NCI-H748 (cell line): Measurements from ENCODE around the gene PLTP.

Source experiments
- DNase-seq: peaks from one replicate; lab custom pipeline; 2025; ENCODE audit not compliant: unreplicated experiment; lab: John Stamatoyannopoulos, UW

PLTP gene

GRCh38 chr20:45921337-45922189 is 9.6 kb upstream of the PLTP start:
- DNase-seq: no peak

GRCh38 chr20:45920462-45921336 is 8.7 kb upstream of the PLTP start:
- no peak for DNase-seq

- no peak for DNase-seq
These were observed 7.8 kb upstream of the PLTP start for GRCh38 chr20:45919542-45920399.

GRCh38 chr20:45918779-45919537 is 7.0 kb upstream of the PLTP start:
- no peak for DNase-seq

GRCh38 chr20:45918182-45918737 is 6.3 kb upstream of the PLTP start:
- DNase-seq: no peak

GRCh38 chr20:45917790-45918141 is 5.8 kb upstream of the PLTP start:
- DNase-seq: no peak

- no peak for DNase-seq
These were observed 1.2 kb upstream of the PLTP start for GRCh38 chr20:45913116-45913515.

- no peak for DNase-seq
These were observed 358 bp upstream of the PLTP start for GRCh38 chr20:45912344-45912682.

- peak; percentile 81 for DNase-seq
These were observed 1.1 kb downstream of the PLTP start for GRCh38 chr20:45910670-45911485.

- DNase-seq: no peak
These were observed 1.9 kb downstream of the PLTP start for GRCh38 chr20:45909817-45910669.

GRCh38 chr20:45909336-45909808 is 2.6 kb downstream of the PLTP start:
- no peak for DNase-seq

- DNase-seq: no peak
These were observed 3.9 kb downstream of the PLTP start for GRCh38 chr20:45908084-45908483.

GRCh38 chr20:45907219-45907948 is 4.6 kb downstream of the PLTP start:
- no peak for DNase-seq

GRCh38 chr20:45905505-45906079 is 6.4 kb downstream of the PLTP start:
- no peak for DNase-seq

- no peak for DNase-seq
These were observed 7.1 kb downstream of the PLTP start for GRCh38 chr20:45904583-45905504.

GRCh38 chr20:45902199-45902701 is 9.7 kb downstream of the PLTP start:
- DNase-seq: no peak
